HG03280 (cell line): ENCODE data around the gene FAM25G.
"Not testable (repeated sequence)": the region's sequence is repeated elsewhere in the genome, so short reads cannot be mapped to it uniquely, and the experiment has no call there.

ENCODE experiments used
- ATAC-seq: cut with Tn5 transposase; IDR thresholded peaks from one replicate; pipeline ENCODE4 v1.9.1; 2021; ENCODE audit warnings: mild to moderate bottlenecking, moderate library complexity; ENCODE audit not compliant: unreplicated experiment

The FAM25G gene

DNA sequence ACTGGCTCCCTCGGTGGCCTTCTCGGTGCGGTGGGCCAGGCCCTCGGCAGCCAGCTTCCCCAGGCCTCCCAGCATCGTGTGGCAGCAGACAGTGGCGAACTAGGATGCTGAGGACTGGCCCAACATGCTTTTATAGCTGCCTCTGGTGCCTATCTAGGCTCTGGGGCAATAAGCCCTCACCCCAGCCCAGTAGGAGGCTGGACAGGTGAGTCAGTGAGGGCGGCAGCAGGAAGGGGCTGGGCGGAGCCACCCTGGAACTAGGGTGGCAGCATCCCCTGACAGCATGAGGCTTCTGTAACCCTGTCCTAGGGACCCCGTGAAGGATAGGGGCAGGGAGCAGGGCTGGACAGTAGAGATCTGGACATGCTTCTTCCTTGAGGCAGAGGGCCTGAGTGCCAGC lies at the start of gene FAM25G:
Gene FAM25G, minus strand, starts transcription at position 101 of the 400 bp plus-strand sequence. Its CDS starts 26 bp downstream, at position 75.
- not testable (repeated sequence) for ATAC-seq

DNA sequence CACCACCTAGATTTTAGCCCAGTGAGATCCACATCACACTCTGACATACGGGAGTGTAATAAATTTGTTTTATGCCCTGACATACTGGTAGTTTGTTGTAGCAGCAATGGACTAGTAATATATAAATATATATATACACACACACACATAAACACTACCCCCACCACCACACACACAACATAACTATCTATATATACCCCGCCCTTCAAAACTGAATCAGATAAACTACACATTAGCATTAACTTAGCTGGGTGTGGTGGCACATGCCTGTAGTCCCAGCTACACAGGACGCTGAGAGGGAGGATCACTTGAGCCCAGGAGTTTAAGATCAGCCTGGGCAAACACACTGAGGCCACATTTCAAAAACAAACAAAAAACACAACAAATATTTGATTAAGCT lies 44.9 kb upstream of the FAM25G start:
- ATAC-seq: not testable (repeated sequence)

DNA sequence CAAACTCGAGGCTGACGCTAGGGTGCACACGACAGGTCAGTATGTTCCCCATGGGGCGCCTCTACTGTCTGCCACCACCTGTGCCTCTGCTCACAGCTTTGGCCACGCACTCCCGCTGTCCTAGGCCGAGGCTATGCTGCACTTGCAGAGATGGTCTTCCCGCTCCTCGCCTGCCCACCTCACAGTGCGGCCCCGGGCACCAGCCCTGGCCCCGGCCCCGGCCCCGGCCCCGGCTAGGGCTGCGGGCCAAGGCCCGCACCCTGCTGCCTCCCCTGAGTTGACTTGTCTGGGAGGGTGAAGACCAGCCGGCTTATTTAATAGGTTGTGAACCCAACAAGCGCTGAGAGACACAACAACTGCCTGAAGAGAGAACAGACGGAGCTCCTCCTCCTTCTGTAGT lies 32.0 kb upstream of the FAM25G start, which contains the start of gene AGAP9:
Gene AGAP9, minus strand, starts transcription at position 164 of the 400 bp plus-strand sequence. Its CDS starts 112 bp downstream, at position 52.
- not testable (repeated sequence) for ATAC-seq

DNA sequence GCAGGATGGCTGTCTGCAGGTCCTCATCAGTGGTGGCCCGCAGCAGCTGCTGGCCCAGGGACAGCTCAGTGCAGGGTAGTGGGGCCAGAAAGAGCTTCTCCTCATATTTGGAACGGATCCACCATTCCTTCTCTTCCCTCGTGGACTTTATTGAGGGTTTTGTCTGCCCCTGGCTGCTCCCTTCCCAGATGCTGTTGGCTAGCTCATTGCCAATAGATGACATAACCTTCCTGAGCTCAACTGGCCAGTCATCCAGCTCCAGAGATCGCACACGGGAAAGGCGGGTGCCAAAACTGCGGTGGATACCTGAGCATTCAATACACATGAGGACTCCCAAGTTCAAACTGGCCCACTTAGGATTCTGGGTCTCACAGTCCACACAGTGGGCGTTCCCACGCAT lies 10.8 kb upstream of the FAM25G start:
- ATAC-seq: not testable (repeated sequence)

DNA sequence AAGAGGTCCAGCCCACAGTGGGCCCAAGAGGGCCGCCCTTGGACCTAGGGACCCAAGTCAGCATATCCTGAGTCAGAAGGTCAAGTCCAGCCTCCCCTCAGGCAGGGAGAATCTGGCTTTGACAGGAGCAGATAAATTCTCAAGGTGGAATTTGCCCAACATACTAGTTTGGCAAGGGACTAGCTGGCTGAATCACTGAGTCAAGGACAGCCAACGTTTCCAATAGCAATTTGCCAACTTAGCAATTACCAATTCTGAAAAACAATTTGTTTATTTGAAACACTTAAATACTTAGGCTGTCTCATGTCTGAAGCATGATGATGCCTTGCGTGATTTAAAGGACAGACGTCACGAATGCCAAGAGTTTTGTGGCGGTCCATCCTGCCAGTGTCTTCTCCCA lies 2.7 kb upstream of the FAM25G start:
- ATAC-seq: not testable (repeated sequence)

DNA sequence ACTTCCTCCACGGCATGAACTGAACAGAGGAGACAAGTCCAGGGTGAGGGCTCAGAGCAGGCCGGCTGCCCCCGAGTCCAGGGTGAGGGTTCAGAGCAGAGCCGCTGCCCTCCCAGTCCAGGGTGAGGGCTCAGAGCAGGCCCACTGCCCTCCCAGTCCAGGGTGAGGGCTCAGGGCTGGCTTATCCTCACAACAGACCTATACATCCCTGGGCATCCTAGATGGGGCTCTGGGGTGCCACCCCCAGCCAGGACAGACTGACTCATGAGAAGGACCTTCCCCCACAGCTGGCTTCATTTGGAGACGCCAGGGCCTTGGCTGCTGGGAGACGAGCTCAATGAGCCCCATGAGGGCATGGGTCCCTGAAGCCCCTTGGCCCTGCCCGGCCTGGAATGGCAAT lies 1.9 kb downstream of the FAM25G start:
- not testable (repeated sequence) for ATAC-seq

DNA sequence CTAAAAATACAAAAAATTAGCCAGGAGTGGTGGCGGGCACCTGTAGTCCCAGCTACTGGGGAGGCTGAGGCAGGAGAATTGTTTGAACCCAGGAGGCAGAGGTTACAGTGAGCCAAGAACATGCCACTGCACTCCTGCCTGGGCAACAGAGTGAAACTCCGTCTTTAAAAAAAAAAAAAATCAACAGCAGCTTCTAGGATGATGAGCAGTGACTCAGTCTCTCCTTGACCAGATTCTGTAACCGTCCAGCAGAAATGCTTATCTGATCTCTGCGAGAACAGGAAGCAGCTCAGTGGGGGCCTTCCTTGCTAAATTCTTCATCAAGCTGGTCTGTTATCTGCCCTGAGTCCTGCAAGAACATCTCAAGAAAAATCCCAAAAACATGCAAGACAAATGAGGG lies 5.6 kb downstream of the FAM25G start:
- ATAC-seq: not testable (repeated sequence)

DNA sequence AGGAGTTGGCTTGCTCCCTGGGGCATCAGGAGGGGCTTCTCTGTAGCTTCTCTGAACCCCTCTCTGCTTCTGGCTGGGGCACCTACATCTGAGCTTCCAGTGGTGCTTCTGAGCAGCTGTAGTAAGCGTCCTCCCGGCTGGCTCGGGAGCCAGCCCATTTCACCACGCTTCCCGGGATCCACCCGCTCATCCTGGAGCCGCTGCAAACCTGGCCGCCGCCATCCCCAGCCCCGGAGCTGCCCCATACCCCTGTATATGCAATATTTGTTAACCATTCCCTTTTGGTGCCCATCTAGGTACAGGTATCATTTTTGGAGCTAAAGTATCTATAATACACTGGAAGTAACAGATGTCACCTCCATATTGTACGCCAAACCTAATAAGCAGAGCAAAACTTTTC lies 6.7 kb downstream of the FAM25G start:
- ATAC-seq: not testable (repeated sequence)

DNA sequence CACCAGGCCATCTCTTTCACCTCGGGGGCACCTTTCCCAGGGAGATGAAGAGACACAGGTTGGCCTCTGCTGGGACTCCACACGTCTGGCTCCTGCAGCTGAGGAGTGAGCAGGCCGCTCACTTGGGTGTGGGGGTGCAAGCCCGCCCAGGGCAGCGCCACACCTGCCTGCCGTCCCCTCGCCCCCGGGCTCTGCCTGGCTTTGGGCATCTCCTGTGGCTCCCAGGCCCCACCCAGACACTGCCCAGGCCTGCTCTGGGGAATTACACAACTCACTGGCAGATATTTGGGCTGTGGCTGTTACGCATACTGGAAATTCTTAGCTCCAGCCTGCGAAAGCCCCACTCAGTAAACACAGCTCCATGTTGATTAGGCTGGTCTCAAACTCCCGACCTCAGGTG lies 7.6 kb downstream of the FAM25G start, which contains the start of gene ANXA8:
Gene ANXA8, minus strand, starts transcription at position 193 of the 400 bp plus-strand sequence. Its CDS starts 182 bp downstream, at position 11.
- ATAC-seq: not testable (repeated sequence)

DNA sequence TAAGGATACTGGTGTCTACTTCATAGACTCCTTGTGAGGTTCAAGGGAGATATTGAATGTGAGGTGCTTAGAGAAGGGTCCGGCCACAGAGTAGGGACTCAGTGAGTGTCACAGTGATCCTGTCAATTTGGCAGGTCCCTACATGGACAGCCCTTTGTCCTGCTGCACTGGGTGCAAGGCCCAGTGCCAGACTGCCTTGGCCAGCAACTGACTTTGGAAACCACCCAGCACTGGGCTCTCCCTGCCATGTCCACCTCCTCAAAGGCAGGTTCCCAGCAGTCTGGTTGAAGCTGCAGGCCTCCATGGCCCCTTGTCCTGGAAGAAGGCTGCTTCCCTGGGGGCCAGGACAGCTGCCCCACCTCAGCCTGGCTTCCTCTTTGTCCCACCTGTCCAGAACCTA lies 9.1 kb downstream of the FAM25G start:
- not testable (repeated sequence) for ATAC-seq

DNA sequence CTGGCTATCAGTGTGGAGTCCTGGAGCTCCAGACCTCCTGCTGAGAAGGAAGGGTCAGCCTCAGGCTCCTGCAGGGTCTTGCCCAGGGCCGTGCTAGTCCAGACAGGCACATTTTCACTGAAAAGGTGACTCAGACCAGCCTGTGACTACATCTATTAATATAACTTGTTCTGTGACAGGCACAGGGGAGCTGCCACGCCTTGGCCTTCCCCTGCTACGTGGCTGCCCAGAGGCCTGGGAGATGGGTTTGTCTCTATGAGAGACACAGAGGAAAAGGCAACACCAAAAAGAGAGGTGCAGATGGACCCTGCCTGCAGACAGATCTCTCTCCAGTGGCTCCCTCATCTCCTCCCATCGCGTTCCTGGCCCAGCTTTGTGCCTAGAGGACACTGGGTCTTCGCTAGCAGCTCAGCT lies 9.7 kb downstream of the FAM25G start:
- not testable (repeated sequence) for ATAC-seq

DNA sequence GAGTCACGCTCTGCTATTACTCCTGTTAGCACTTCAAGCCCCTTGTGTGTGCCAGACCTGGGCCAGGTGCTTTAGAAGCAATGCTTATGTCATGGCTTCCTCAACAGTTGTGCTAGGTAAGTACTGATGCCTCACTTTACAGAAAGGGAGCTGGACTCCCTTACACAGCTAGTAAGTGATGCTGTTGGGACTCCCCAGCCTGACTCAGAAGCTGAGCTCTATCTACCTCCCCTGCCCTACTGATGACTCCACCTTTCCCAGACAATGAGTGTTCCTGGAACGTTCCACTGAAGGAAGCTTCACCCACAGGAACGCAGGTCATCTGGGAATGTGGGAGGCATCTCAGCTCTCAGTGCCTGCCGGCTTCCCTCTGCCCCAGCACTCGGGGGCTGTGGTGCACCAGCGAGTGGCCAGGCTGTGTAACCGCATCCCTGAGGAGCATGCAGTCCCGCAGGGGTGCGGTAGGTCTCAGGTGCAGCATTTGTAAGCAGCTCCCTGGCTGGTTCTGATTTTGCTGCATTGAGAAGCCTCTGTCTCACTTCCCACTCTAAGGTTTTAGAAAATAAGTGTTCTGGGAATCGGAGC lies 10.2 kb downstream of the FAM25G start:
- not testable (repeated sequence) for ATAC-seq

DNA sequence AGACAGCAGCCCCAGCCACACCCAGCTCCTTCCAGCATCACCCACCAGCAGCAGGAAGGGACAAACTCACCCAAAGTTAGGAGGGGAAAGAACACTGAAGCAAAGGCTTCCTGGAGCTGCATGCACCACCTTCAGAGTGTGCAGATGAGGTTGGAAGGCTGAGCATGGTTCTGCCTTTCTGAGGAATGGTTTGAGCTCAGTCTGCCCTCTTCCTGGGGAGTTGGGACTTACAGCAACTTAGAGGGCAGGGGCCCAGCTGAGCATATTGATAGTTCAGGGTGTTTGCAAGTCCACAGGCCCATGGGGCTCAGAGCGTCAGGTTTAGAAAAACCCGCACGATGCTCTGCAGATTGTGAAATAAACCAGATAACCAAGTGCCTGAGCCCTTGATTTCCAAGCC lies 11.4 kb downstream of the FAM25G start:
- not testable (repeated sequence) for ATAC-seq

DNA sequence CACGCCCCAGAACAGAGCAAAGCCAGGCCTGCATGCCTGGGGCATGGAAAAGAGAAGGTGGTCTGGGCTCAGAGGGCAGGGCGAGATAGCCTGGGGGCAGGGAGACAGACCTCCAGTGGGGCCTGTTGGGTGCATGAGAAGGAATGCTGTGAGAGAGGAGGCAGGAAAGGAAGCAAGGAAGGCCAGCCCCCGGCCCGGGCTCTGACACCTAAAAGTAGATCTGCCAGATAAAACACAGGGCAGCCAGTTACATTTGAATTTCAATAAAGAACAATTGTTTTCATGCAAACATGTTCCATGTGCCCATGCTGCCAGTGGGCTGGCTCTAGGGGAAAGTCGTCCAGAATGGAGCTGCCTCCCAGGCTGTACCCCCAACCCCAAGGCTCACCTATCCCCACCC lies 13.4 kb downstream of the FAM25G start:
- ATAC-seq: not testable (repeated sequence)

DNA sequence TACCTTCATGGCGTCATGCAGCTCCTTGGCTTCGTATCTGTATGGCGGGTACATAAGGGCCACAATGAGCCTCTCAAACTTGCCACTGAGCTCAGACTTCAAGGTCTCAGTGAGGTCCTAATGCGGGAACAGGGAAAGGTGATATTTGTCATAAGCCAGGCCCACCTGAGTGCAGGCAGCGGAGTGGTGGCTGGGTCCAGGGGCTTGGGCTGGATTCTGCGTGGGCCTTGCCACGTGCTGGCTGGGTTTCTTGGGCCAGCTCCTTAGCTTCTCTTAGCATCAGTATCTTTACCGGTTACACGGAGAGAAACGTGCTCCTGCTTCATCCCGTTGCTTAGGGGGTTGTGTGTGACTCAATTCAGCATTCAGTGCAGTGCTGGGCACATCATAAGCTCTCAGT lies 14.4 kb downstream of the FAM25G start:
- not testable (repeated sequence) for ATAC-seq

DNA sequence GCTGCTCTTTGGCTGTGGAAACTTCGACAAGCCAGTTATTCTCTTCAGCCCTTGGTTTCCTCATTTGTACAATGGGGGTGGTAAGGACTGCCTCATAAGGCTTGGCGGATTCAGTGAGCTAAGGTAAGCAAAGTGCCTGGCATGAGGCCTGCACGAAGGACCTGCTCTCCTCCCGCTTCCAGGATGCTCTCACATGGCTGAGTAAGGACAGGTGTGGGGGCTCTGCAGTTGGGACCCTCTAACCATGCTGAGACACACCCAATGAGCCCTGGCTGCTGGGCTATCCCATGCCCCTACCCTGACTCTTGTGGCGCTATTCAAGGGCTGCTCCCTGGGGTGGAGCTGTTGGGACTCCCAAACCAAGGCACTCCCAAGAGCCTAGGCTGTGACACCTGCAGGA lies 16.4 kb downstream of the FAM25G start:
- not testable (repeated sequence) for ATAC-seq

DNA sequence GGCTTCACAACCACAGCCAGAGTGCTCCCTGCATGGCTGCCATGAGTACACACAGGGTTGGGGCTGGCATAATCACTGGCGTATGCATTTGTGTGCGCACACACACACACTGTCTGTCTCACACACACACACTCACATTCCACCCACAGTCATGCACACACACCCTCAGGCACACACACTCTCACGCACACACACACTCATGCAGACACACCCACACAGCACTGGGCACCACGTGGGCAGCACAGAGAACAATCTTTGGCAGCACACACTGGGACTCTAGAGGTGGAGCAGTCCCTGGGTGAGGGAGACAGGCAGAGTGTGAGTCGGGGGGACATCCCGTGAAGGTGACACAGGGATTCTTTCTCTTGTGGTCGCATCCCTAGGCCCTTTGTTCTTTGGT lies 18.0 kb downstream of the FAM25G start:
- not testable (repeated sequence) for ATAC-seq

DNA sequence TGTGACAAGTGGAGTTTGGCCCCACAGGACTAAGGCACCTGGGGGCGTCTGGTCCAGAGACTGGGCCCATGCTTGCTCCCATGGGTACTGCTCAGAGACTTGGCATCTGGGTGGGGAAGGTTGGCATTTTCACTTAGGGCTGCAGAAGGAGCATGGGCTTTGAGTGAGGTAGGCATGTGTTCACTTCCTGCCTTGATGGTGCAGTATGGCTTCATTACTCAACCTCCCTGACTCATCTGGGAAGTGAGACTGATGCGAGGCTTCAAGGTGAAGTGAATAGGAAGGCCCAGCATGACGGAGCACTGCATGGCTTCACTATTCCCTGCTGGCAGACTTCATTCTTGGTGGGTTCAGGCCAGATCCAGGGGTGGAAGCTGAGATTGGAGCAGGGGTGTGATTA lies 18.9 kb downstream of the FAM25G start:
- not testable (repeated sequence) for ATAC-seq

DNA sequence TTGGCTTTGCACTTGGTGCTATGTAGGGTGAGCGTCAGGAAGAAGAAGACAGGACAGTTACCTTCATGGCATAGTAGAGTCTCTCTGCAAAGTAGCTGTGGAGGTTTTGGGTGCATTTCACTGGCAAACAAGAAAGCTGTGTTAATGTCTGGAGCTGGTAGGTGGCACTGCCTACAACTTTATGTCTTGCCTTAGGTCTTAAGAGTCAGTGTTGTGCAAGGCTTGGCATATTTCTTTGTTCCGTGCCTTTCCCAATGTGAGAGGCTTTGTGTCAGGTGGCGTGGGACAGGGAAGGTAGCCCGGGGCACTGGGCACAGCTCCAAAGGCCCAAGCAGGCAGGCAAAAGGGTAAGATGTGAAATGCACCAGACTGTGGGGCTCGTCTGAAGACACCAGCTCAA lies 19.4 kb downstream of the FAM25G start:
- ATAC-seq: not testable (repeated sequence)

DNA sequence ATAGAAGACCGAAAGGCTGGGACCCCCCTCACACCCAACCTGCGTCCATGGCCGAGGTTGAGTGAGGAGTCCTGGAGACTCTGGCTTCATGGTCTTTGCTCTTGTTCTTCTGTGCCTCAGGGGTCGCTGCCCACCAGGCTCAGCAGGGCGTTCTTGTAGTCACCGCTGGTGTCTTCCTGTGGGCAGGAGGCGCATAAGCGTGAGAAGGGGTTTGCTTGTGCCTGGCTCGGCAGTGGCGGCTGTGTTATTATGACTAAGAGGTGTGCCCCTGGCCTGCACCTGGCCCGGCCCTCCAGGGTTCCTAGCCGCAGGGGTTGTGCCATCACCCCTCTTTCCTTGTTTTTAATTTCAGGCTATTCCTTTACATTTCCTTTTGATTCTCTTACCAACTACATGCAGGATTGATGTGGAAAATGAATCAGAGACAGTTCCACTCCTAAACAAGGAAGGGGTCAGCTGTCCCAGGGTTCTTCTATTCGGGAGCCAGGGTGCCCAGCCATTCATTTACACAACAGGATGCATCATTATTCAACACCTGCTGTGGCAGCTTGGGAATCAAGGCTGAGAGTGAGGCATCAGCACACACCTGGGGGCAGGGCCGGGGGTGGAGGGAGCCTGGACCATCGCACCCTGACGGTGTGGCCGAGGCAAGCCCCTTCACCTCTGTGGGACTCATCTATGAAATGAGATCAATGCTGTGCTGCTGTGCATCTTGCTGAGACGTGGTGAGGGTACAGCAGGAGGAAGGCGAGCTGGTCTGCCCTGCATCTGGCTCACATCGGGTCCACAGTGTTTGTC lies 22.6 kb downstream of the FAM25G start:
- not testable (repeated sequence) for ATAC-seq

DNA sequence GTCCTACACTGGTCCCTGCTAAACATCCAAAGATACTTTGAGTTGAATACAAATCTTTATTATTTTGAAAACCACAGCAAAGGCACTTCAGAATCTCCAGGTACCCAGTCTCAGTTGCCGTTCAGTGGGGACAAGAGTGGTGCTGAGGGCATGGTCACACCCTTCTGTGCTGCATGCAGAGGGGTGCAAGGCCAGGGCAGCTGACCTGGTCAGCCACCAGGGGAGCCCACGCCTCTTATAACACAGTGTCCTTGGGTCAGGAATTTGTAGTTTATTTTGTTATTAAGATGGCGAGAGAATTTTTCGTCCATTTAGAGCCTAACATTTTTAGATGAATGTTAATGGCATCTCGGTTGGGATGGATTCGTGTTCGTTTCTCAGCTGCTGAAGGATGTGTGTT lies 23.5 kb downstream of the FAM25G start:
- not testable (repeated sequence) for ATAC-seq

DNA sequence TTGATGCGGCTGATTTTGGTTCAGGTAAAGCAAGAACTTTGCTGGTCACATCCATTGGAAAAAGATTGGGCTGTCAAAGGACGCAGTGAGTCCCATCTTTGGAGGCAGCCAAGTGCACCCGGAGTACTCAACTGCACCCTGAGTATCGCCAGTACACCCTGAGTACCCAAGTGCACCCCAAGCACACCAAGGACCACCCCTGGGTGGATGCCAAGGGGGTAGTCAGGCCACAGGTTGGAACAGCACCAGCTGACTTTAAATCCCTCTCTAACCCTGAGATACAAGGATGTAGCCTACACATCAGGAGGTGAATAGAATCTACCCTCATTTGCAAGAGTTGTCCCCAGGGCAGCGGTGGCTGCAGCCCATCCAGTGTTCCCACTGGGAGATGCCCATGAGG lies 24.0 kb downstream of the FAM25G start:
- not testable (repeated sequence) for ATAC-seq
